Transverse colon (tissue), 4 donors: ENCODE measurements around the gene WDR17. TPM values are rescaled to one million over a fixed set of nuclear protein-coding genes. Genes with fewer than 3 reads are reported as not detected.

ENCODE experiments used
- DNase-seq: peaks from one replicate; pipeline ENCODE4 v3.0.0-alpha.2; 2019
- H3K27ac ChIP-seq, 4 donors: fragments of 200-600 bp; sonication (generic); 2 replicates each; pipeline ENCODE4 v1.5.1; 2016 to 2018; ENCODE audit warnings: inconsistent platforms in 4 of 4
- H3K27me3 ChIP-seq: fragments of 200-600 bp; sonication (generic); 2 replicates; pipeline ENCODE4 v1.5.1; 2017; ENCODE audit warnings: inconsistent platforms
- H3K36me3 ChIP-seq, 4 donors: fragments of 200-600 bp; sonication (generic); 2 replicates each; pipeline ENCODE4 v1.5.1; 2017 to 2019; ENCODE audit warnings: inconsistent platforms in 4 of 4
- H3K4me1 ChIP-seq, 4 donors: fragments of 200-600 bp; sonication (generic); 2 replicates each; pipeline ENCODE4 v1.5.1; 2017 to 2020; ENCODE audit warnings: inconsistent platforms in 4 of 4
- H3K4me3 ChIP-seq, 4 donors: fragments of 200-600 bp; sonication (generic); 1 replicate in 1 of 4; 2 replicates in 3 of 4; pipeline versions ENCODE4 v1.5.1 to v1.6.1; 2017 to 2019; ENCODE audit warnings: inconsistent platforms in 4 of 4
- H3K9me3 ChIP-seq, 2 donors: fragments of 200-600 bp; sonication (generic); 2 replicates each; pipeline ENCODE4 v1.5.1; 2017 to 2019; ENCODE audit warnings: inconsistent platforms in 2 of 2
- CTCF ChIP-seq, 5 experiments: fragments of 200-600 bp in 3 of 5; fragments of 450-650 bp in 2 of 5; sonication (generic) in 3 of 5; IDR thresholded peaks; 1 replicate in 2 of 5; 2 replicates in 3 of 5; pipeline ENCODE4 v1.5.1; 2016 to 2017; ENCODE audit warnings: antibody characterized with exemption in 5 of 5, inconsistent platforms in 3 of 5, mild to moderate bottlenecking in 2 of 5, moderate library complexity in 1 of 5
- EP300 ChIP-seq: sonication (generic); formaldehyde crosslinking; IDR thresholded peaks from one replicate; pipeline ENCODE4 v1.6.1; 2017; ENCODE audit warnings: antibody characterized with exemption, low read depth
- POLR2A ChIP-seq: fragments of 450-650 bp; IDR thresholded peaks from one replicate; pipeline ENCODE4 v1.6.1; 2016; ENCODE audit warnings: antibody characterized with exemption, mild to moderate bottlenecking, moderate library complexity
- POLR2AphosphoS5 ChIP-seq, 3 donors: sonication (generic); formaldehyde crosslinking; IDR thresholded peaks; one replicate each; pipeline ENCODE4 v1.6.1; 2016; ENCODE audit warnings: antibody characterized with exemption in 3 of 3
- WGBS, 2 donors: methylation state at CpG; one replicate each; pipeline ENCODE4 v1.1.5; 2018; ENCODE audit warnings: low coverage in 1 of 2; 5-methylcytosine and 5-hydroxymethylcytosine counted together
- in situ Hi-C, 4 donors: fragments of 200-750 bp; cut with MboI; loops; one replicate each; pipeline versions ENCODE4 v1.15.0 to v1.15.1; 2017; ENCODE audit warnings: low sequenced_read_pairs in 3 of 4, low pct_ligation_motif_present in 1 of 4, low pct_unique_long_range_greater_than_20kb in 1 of 4
- intact Hi-C: fragments of 100-400 bp; cut with DNase I; formaldehyde crosslinking; loops from one replicate; pipeline ENCODE4 v1.15.1; 2023; ENCODE audit warnings: low total_unique reads
- total RNA-seq, 4 donors: library from RNA; depleted of rRNA; stranded (reverse); fragments of >200 nt; gene quantifications; one replicate each; pipeline ENCODE4 v1.1.0, GENCODE V29; 2016

WDR17 gene
- total RNA-seq, 4 donors from 2014 or later = 0.96 to 7.6 (median 1.4) TPM; not detected in 1

- Histone ChIP-seq H3K9me3 (no peaks in the 10 kb centered on the region), H3K4me1 (no peaks in the 10 kb centered on the region), H3K27me3 (no peaks in the 10 kb centered on the region), H3K27ac (no peak overlapping the region), H3K36me3 (no peaks in the 10 kb centered on the region), H3K4me3 (no peak overlapping the region)
- DNase-seq = no peak
- 58 to 72% methylated on average over 2 of the region's 2 CpGs for WGBS, 2 donors
- intact Hi-C loops = no loop called here
- TF ChIP-seq EP300 (no peak), CTCF (IDR thresholded peaks at IDR 0.05) (no peak), POLR2AphosphoS5 (IDR thresholded peaks at IDR 0.05) (no peak), POLR2A (no peak)
- in situ Hi-C loops = no loop called here
These were observed 151.9 kb downstream of the WDR17 start for GRCh38 chr4:176217510-176217909.

- WGBS, 2 donors = 70 to 71% methylated on average over 4 to 5 of the region's 5 CpGs
- Histone ChIP-seq H3K4me1 (no peaks in the 10 kb centered on the region), H3K27ac (no peak overlapping the region), H3K9me3 (no peaks in the 10 kb centered on the region), H3K27me3 (no peaks in the 10 kb centered on the region), H3K36me3 (no peaks in the 10 kb centered on the region), H3K4me3 (no peak overlapping the region)
- intact Hi-C loops = no loop called here
- DNase-seq = no peak
- TF ChIP-seq POLR2AphosphoS5 (IDR thresholded peaks at IDR 0.05) = no peak
- TF ChIP-seq CTCF (IDR thresholded peaks at IDR 0.05) = no peak
- TF ChIP-seq EP300 = no peak
- TF ChIP-seq POLR2A = no peak
- in situ Hi-C loops = no loop called here
These were observed 156.5 kb downstream of the WDR17 start for GRCh38 chr4:176222149-176222548.

- intact Hi-C loops (no loop called here), in situ Hi-C loops (no loop called here)
- no peaks in the 10 kb centered on the region for H3K27me3 ChIP-seq
- 74% methylated on average over 2 of the region's 2 CpGs; no CpG with 5 or more reads in 1 of the 2 donors for WGBS, 2 donors
- no peak for DNase-seq
- H3K4me3 ChIP-seq = no peak overlapping the region
- H3K4me1 ChIP-seq = no peaks in the 10 kb centered on the region
- no peak for TF ChIP-seq CTCF (IDR thresholded peaks at IDR 0.05)
- no peak overlapping the region for H3K27ac ChIP-seq
- no peaks in the 10 kb centered on the region for H3K9me3 ChIP-seq
- no peaks in the 10 kb centered on the region for H3K36me3 ChIP-seq
These were observed 157.9 kb downstream of the WDR17 start for GRCh38 chr4:176223561-176223960.

DNA sequence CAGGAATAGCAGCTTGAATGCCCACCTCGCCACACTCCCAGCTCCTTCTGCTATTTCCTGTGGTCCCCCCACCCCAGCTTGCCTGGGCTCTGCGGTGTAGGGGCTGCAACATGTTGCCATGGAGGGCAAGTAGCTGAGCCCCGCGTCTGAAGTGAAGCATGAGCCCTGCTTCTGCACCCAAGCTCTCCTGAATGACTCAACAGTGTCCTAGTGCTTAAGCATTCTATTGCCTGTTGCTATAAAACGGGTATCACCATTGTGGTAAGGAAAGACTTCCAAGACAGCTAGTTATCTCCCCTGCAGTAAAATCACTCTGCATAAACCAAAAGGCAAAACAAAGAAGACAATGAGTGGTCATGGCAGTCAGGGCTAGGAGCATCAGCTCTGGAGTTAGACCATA is 161.1 kb downstream of the WDR17 start:
- TF ChIP-seq POLR2A (no peak), CTCF (IDR thresholded peaks at IDR 0.05) (no peak), EP300 (no peak), POLR2AphosphoS5 (IDR thresholded peaks at IDR 0.05) (no peak)
- no peaks in the 10 kb centered on the region for H3K36me3 ChIP-seq
- peaks cover 0 to 4% (median 0%) of the 10 kb centered on the region in 4 donors for H3K4me1 ChIP-seq
- WGBS, 2 donors = 61 to 84% methylated on average over 2 to 5 of the region's 5 CpGs
- no peaks in the 10 kb centered on the region for H3K9me3 ChIP-seq
- H3K27ac ChIP-seq = no peak overlapping the region
- H3K4me3 ChIP-seq = no peak overlapping the region
- intact Hi-C loops (no loop called here), in situ Hi-C loops (no loop called here)
- no peaks in the 10 kb centered on the region for H3K27me3 ChIP-seq
- DNase-seq = no peak
